ENCODE results near the gene ENO3.
"Not testable (repeated sequence)": the region's sequence is repeated elsewhere in the genome, so short reads cannot be mapped to it uniquely, and the experiment has no call there.

Gene ENO3

DNA sequence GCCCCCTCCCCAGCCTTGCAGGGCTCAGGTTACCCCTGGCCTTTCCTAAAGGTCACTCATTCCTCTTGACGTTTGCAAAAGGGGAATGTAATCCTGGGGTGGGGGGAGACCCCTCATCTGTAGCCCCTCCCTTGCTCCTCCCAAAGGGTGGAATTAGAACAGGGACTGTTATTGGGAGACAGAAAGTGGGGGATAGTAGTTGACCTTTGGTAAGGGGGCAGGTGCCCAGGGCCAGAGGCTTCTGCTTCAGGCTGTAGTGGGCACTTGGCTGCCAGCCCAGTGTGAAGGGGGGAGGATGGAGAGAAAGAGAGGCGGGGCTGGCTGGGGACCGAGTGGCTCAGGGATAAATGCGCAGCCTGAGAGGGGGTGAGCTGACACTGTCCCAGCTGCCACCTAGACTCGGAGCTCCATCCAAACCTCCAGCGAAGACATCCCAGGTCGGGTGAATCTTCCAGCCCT lies at the start of gene ENO3:
Gene ENO3, plus strand, starts transcription at position 374 of the 459 bp plus-strand sequence. CDS start 711 bp downstream, outside the sequence.
- Histone ChIP-seq H3K4me2 (peak within 1 kb of the TSS; percentile 98), H3K9me3 (no peaks in the 10 kb centered on the region), H3K4me3 (peak within 1 kb of the TSS; percentile 100), H3K4me1 (peaks cover 52% of the 10 kb centered on the region), H3K27me3 (no peaks in the 10 kb centered on the region), H3K36me3 (peaks cover 18% of the 10 kb centered on the region), H3K27ac (peak within 1 kb of the TSS; percentile 99), H3K9ac (peak within 1 kb of the TSS; percentile 91), H4K20me1 (peaks cover 25% of the 10 kb centered on the region)
- TF ChIP-seq Cebpa-rat (IDR thresholded peaks at IDR 0.05) = no peak

DNA sequence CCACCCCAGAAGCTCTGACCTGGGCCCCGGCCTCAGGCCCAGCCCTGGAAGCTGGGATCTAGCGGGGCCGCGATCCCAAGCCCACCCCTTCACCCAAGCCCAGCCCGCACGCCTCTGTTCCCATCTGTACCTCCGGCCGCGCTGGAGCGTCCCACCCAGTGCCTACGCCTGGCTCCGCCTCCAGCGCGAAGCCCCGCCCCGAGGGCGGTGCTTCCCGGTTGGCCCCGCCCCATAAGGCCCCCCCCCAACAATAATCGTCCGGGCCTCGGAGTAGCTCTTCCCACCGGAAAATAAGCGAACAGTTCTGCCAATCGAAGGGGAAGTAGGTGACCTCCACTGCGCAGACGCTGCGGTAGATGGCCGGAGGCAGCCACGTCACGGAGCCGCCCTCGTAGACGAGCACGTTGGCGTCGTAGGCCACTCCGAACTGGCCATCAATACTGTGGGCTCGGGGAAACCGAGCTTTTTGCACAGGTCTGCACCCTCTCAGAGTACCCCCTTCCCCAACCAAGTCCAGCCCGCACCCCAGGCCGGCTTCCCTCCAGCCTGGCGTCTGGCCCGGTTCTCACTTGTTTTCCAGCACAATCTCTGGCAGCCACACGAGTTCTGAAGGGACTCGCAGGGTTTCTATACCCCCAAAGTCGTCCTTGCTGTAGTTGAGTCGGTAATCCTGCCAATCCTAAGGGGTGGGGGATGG lies 49.1 kb upstream of the ENO3 start:
- Histone ChIP-seq H3K9me3 (no peaks in the 10 kb centered on the region), H3K9ac (no peak overlapping the region), H3K27me3 (peaks cover 35% of the 10 kb centered on the region), H3K36me3 (peaks cover 8% of the 10 kb centered on the region), H3K4me1 (peaks cover 52% of the 10 kb centered on the region), H3K4me3 (no peak overlapping the region), H3K27ac (no peak overlapping the region), H3K4me2 (peak overlapping the region; percentile 83), H4K20me1 (no peaks in the 10 kb centered on the region)
- TF ChIP-seq Cebpa-rat (IDR thresholded peaks at IDR 0.05) = no peak

- peak overlapping the region; percentile 45; the same call in 1 of the 2 replicates for H3K4me3 ChIP-seq
- H3K9me3 ChIP-seq = no peaks in the 10 kb centered on the region
- peaks cover 35% of the 10 kb centered on the region for H3K27me3 ChIP-seq
- no peak for TF ChIP-seq Cebpa-rat (IDR thresholded peaks at IDR 0.05)
- H3K27ac ChIP-seq = peak overlapping the region; percentile 40; the same call in 1 of the 2 replicates
- no peaks in the 10 kb centered on the region for H4K20me1 ChIP-seq
- H3K4me2 ChIP-seq = peak overlapping the region; percentile 83
- H3K36me3 ChIP-seq = peaks cover under 1% of the 10 kb centered on the region; the same call in 1 of the 2 replicates
- peak overlapping the region; percentile 57; the same call in 1 of the 2 replicates for H3K9ac ChIP-seq
- H3K4me1 ChIP-seq = peaks cover 52% of the 10 kb centered on the region
Measured at GRCh38 chr17:4902540-4902939, 48.4 kb upstream of the ENO3 start.

GRCh38 chr17:4903051-4903818 lies 47.7 kb upstream of the ENO3 start, which contains the start of gene CHRNE:
Gene CHRNE, minus strand, starts transcription at chr17:4903098. Its CDS starts 35 bp downstream, at chr17:4903063.
- Histone ChIP-seq H3K36me3 (no peaks in the 10 kb centered on the region), H3K9me3 (no peaks in the 10 kb centered on the region), H3K9ac (peak within 1 kb of the TSS; percentile 57; the same call in 1 of the 2 replicates), H3K27ac (peak within 1 kb of the TSS; percentile 40; the same call in 1 of the 2 replicates), H3K27me3 (peaks cover 33% of the 10 kb centered on the region), H3K4me1 (peaks cover 55% of the 10 kb centered on the region), H3K4me2 (peak within 1 kb of the TSS; percentile 83), H3K4me3 (peak within 1 kb of the TSS; percentile 45; the same call in 1 of the 2 replicates), H4K20me1 (no peaks in the 10 kb centered on the region)
- TF ChIP-seq Cebpa-rat (IDR thresholded peaks at IDR 0.05) = no peak

DNA sequence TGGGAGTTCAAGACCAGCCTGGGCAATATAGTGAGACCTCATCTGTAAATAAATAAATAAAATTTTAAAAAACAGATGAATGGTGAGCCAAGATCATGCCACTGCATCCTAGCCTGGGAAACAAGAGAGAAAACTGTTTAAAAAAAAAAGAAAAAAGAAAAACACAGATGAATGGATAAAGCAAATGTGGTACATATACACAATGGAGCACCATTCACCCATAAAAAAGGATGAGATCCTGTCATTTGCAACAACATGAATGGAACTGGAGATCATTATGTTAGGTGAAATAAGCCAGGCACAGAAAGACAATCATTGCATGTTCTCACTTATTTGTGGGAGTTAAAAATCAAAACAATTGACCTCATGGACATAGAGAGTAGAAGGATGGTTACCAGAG lies 44.3 kb upstream of the ENO3 start:
- H3K27ac ChIP-seq, H3K9ac ChIP-seq, H3K27me3 ChIP-seq, H3K9me3 ChIP-seq, H3K4me2 ChIP-seq, H3K4me3 ChIP-seq, H3K36me3 ChIP-seq, H4K20me1 ChIP-seq: not testable (repeated sequence)
- peaks cover 42% of the 10 kb centered on the region for H3K4me1 ChIP-seq

DNA sequence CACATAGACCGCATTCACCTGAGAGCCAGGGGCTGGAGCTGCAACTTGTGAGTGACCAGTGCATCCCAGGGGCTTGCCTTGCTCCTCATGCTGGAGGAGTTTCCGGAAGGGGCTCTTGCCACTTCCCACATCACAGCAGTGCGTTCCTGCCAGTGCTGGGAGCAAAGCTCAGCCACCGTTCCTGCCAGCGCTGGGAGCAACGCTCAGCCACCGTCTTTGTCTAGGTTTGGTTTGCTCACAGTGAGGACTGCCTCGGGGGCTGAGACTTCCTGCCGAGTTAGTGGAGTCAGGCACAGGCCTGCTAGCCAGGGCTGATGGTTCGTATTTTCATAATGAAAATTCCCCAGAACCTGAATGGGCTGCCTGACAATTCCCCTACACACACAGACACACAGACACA lies 42.6 kb upstream of the ENO3 start:
- Histone ChIP-seq H3K36me3 (no peaks in the 10 kb centered on the region), H3K27ac (peak overlapping the region; percentile 13), H3K9me3 (no peaks in the 10 kb centered on the region), H3K9ac (peak overlapping the region; percentile 21; the same call in 1 of the 2 replicates), H3K4me1 (peaks cover 34% of the 10 kb centered on the region), H3K4me3 (no peak overlapping the region), H3K27me3 (no peaks in the 10 kb centered on the region), H4K20me1 (no peaks in the 10 kb centered on the region), H3K4me2 (peak overlapping the region; percentile 52)
- TF ChIP-seq Cebpa-rat (IDR thresholded peaks at IDR 0.05) = no peak

DNA sequence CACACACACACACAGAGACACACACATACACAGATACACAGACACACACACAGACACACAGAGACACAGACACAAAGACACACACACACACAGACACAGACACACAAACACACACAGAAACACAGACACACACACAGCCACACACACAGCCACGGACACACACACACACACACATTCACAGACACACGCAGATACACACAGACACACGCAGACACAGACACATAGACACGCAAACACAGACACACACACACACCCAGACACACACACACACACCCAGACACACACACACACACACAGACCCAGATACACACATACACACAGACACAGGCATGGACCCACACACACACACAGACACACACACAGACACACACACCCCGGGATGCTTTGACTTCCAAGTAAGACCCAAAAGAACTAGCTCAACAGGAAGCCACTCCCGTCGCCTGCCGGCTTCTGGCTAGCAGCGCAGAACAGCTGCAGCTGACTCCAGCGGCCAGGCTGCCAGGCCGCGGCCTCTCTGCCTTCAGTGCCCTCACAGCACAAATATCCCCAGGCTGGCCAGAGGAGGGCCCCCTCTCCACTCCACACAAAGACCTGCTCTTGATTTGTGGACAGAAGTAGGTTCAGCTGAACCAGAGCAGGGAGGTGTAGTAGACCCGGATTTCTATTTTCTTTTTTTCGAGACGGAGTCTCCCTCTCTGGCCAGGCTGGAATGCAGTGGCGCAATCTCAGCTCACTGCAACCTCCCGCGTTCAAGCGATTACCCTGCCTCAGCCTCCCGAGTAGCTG lies 42.0 kb upstream of the ENO3 start:
- H3K27me3 ChIP-seq = no peaks in the 10 kb centered on the region
- no peaks in the 10 kb centered on the region for H3K9me3 ChIP-seq
- H3K4me3 ChIP-seq = no peak overlapping the region
- TF ChIP-seq Cebpa-rat (IDR thresholded peaks at IDR 0.05) = no peak
- peak overlapping the region; percentile 56 for H3K27ac ChIP-seq
- no peaks in the 10 kb centered on the region for H4K20me1 ChIP-seq
- peak overlapping the region; percentile 21; the same call in 1 of the 2 replicates for H3K9ac ChIP-seq
- H3K4me2 ChIP-seq = peak overlapping the region; percentile 52
- peaks cover 30% of the 10 kb centered on the region for H3K4me1 ChIP-seq
- no peaks in the 10 kb centered on the region for H3K36me3 ChIP-seq

GRCh38 chr17:4913994-4914393 lies 36.9 kb upstream of the ENO3 start:
- no peaks in the 10 kb centered on the region for H4K20me1 ChIP-seq
- H3K27ac ChIP-seq = no peak overlapping the region
- H3K27me3 ChIP-seq = no peaks in the 10 kb centered on the region
- TF ChIP-seq Cebpa-rat (IDR thresholded peaks at IDR 0.05) = no peak
- H3K9me3 ChIP-seq = no peaks in the 10 kb centered on the region
- H3K4me3 ChIP-seq = no peak overlapping the region
- no peak overlapping the region for H3K4me2 ChIP-seq
- H3K4me1 ChIP-seq = peaks cover 17% of the 10 kb centered on the region
- no peak overlapping the region for H3K9ac ChIP-seq
- no peaks in the 10 kb centered on the region for H3K36me3 ChIP-seq

DNA sequence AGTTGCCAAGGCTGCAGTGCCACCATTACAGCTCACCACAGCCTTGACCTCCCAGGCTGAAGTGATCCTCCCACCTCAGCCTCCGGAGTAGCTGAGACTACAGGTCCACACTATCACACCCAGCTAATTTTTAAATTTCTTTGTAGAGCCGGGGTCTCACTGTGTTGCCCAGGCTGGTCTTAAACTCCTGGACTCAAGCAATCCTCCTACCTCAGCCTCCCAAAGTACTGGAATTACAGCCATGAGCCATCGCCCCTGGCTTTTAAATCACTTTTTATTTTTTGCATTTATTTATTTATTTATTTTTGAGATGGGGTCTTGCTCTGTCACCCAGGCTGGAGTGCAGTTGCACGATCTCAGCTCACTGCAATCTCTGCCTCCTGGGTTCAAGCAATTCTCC lies 36.4 kb upstream of the ENO3 start:
- not testable (repeated sequence) for H3K9ac ChIP-seq, H3K36me3 ChIP-seq, H3K4me2 ChIP-seq, H3K9me3 ChIP-seq, H3K27ac ChIP-seq, H3K27me3 ChIP-seq, H4K20me1 ChIP-seq, H3K4me3 ChIP-seq
- peaks cover 12% of the 10 kb centered on the region for H3K4me1 ChIP-seq

Measured in BLaER1 (cell line).